A549 (cell line): Measurements from ENCODE around the gene PAIP2B. TPM values are rescaled to one million over a fixed set of nuclear protein-coding genes. Genes with fewer than 3 reads are reported as not detected.

Experiments
- ATAC-seq, 2 experiments: fragments of 200-7000 bp in 1 of 2; fragments of >200 bp in 1 of 2; cut with Nextera tagmentation in 1 of 2; cut with Tn5 transposase in 1 of 2; 3 replicates each; pipeline versions ENCODE4 v1.8.0 to v1.9.1; 2018 to 2020; ENCODE audit warnings: mild to moderate bottlenecking in 1 of 2, moderate library complexity in 1 of 2
- CTCF ChIA-PET: fragments of 300-600 bp; sonication (Branson Sonifier 250); formaldehyde crosslinking; extraction: SDS; loops from one replicate; lab custom pipeline; 2021; ENCODE audit warnings: antibody characterized with exemption, inconsistent platforms; lab: Yijun Ruan, JAX
- POLR2A ChIA-PET: fragments of 350-600 bp; formaldehyde crosslinking; extraction: SDS; loops from one replicate; lab custom pipeline; 2021; ENCODE audit warnings: antibody characterized with exemption, inconsistent platforms; lab: Yijun Ruan, JAX
- DNase-seq, 2 experiments: peaks; one replicate each; pipeline versions ENCODE4 v3.0.0 to v3.0.0-alpha.2; 2011 to 2016; ENCODE audit warnings: low read depth in 1 of 2, low spot score in 1 of 2
- FAIRE-seq: peaks from 2 replicates; lab custom pipeline; 2011; peaks lifted over from hg19 to GRCh38; lab: Jason Lieb, UNC
- H3K27ac ChIP-seq, 2 experiments: fragments of >200 bp; sonication (Bioruptor Twin); formaldehyde crosslinking; 3 replicates each; pipeline ENCODE4 v1.5.1; 2016 to 2017
- H3K4me1 ChIP-seq: fragments of >200 bp; sonication (Bioruptor Twin); formaldehyde crosslinking; 3 replicates; pipeline ENCODE4 v1.6.1; 2016
- H3K4me2 ChIP-seq: fragments of >200 bp; sonication (Bioruptor Twin); formaldehyde crosslinking; 3 replicates; pipeline ENCODE4 v1.6.1; 2016
- H3K4me3 ChIP-seq: fragments of >200 bp; sonication (Bioruptor Twin); formaldehyde crosslinking; 3 replicates; pipeline ENCODE4 v1.5.1; 2016
- H3K9me3 ChIP-seq: fragments of >200 bp; sonication (Bioruptor Twin); formaldehyde crosslinking; 3 replicates; pipeline ENCODE4 v1.6.1; 2016
- BCL3 ChIP-seq: fragments of >200 bp; sonication (Bioruptor Twin); formaldehyde crosslinking; IDR thresholded peaks from 3 replicates; pipeline ENCODE4 v1.6.1; 2016
- CEBPB ChIP-seq, 2 experiments: fragments of >200 bp in 1 of 2; sonication (Bioruptor Twin) in 1 of 2; formaldehyde crosslinking in 1 of 2; IDR thresholded peaks; 2 replicates each; pipeline ENCODE4 v1.6.1; 2012 to 2016
- CHD2 ChIP-seq: fragments of 150-350 bp; IDR thresholded peaks from 2 replicates; pipeline ENCODE4 v1.6.1; 2014; ENCODE audit warnings: low read length; ENCODE audit not compliant: partially characterized antibody
- CTCF ChIP-seq: fragments of >200 bp; sonication (Bioruptor Twin); formaldehyde crosslinking; IDR thresholded peaks from 3 replicates; pipeline ENCODE4 v1.5.1; 2016
- EHF ChIP-seq: fragments of 250-450 bp; sonication (Bioruptor Pico); IDR thresholded peaks from 2 replicates; pipeline ENCODE4 v1.5.0; 2020; ENCODE audit warnings: mild to moderate bottlenecking
- EHMT2 ChIP-seq: fragments of 200-600 bp; sonication (generic); IDR thresholded peaks from 2 replicates; pipeline ENCODE4 v1.6.1; 2016; ENCODE audit warnings: antibody characterized with exemption, low read depth, mild to moderate bottlenecking, moderate library complexity
- ESRRA ChIP-seq: fragments of 150-350 bp; IDR thresholded peaks from 2 replicates; pipeline ENCODE4 v1.6.1; 2014; ENCODE audit warnings: mild to moderate bottlenecking, low read length, borderline replicate concordance
- FOSB ChIP-seq: fragments of 250-450 bp; sonication (Bioruptor Pico); IDR thresholded peaks from 2 replicates; pipeline ENCODE4 v1.5.0; 2020; ENCODE audit warnings: mild to moderate bottlenecking, moderate library complexity
- HDAC2 ChIP-seq: fragments of 200-600 bp; sonication (generic); IDR thresholded peaks from 2 replicates; pipeline ENCODE4 v1.6.1; 2016
- HOXA7 ChIP-seq: fragments of 250-450 bp; sonication (Bioruptor Pico); IDR thresholded peaks from 2 replicates; pipeline ENCODE4 v1.5.0; 2020; ENCODE audit warnings: mild to moderate bottlenecking, moderate library complexity
- HOXB13 ChIP-seq: fragments of 250-450 bp; sonication (Bioruptor Pico); IDR thresholded peaks from 2 replicates; pipeline ENCODE4 v1.5.0; 2020; ENCODE audit warnings: low read depth, mild to moderate bottlenecking, moderate library complexity
- JUN ChIP-seq, 2 experiments: fragments of >200 bp; sonication (Bioruptor Twin); formaldehyde crosslinking; IDR thresholded peaks; 2 replicates in 1 of 2; 3 replicates in 1 of 2; pipeline ENCODE4 v1.6.1; 2016 to 2017
- KDM1A ChIP-seq: fragments of 200-600 bp; sonication (generic); IDR thresholded peaks from 2 replicates; pipeline ENCODE4 v1.6.1; 2016; ENCODE audit warnings: low read depth, mild to moderate bottlenecking
- KDM5A ChIP-seq: fragments of 200-600 bp; sonication (generic); IDR thresholded peaks from 2 replicates; pipeline ENCODE4 v1.6.1; 2016; ENCODE audit warnings: antibody characterized with exemption, mild to moderate bottlenecking
- MAFK ChIP-seq: fragments of 450-650 bp; IDR thresholded peaks from 2 replicates; pipeline ENCODE4 v1.6.1; 2014; ENCODE audit not compliant: partially characterized antibody
- MYC ChIP-seq: IDR thresholded peaks from 2 replicates; pipeline ENCODE4 v1.6.1; 2012; ENCODE audit warnings: mild to moderate bottlenecking, inconsistent platforms, low read length, improper control_type of control experiment, borderline replicate concordance
- NR3C1 ChIP-seq: fragments of >200 bp; sonication (Bioruptor Twin); formaldehyde crosslinking; IDR thresholded peaks from 3 replicates; pipeline ENCODE4 v1.6.1; 2017
- RAD21 ChIP-seq, 2 experiments: fragments of >200 bp in 1 of 2; sonication (Bioruptor Twin) in 1 of 2; formaldehyde crosslinking in 1 of 2; IDR thresholded peaks in 1 of 2; conservative IDR thresholded peaks in 1 of 2; 2 replicates in 1 of 2; 3 replicates in 1 of 2; pipeline ENCODE4 v1.6.1; 2012 to 2018; ENCODE audit warnings: inconsistent platforms in 1 of 2
- SMC3 ChIP-seq: fragments of >200 bp; sonication (Bioruptor Twin); formaldehyde crosslinking; IDR thresholded peaks from 3 replicates; pipeline ENCODE4 v1.6.1; 2018; ENCODE audit warnings: inconsistent platforms
- TP53 ChIP-seq: fragments of 250-450 bp; sonication (Bioruptor Pico); IDR thresholded peaks from 2 replicates; pipeline ENCODE4 v1.5.0; 2021; ENCODE audit warnings: mild to moderate bottlenecking, moderate library complexity
- ZC3H11A ChIP-seq: fragments of 450-650 bp; IDR thresholded peaks from 2 replicates; pipeline ENCODE4 v1.6.1; 2014; ENCODE audit warnings: antibody characterized with exemption, mild to moderate bottlenecking
- WGBS: methylation state at CpG from one replicate; pipeline ENCODE4 v1.1.6; 2017; ENCODE audit errors: missing lambda C conversion rate; 5-methylcytosine and 5-hydroxymethylcytosine counted together
- polyA plus RNA-seq, 4 experiments: library from polyadenylated mRNA; depleted of rRNA in 3 of 4; stranded (reverse); fragments of >200 nt; fragmentation: RNase III in 1 of 4; extraction: RNeasy Plus Mini Kit Qiagen cat#74134 plus additional on column Dnase treatment in 1 of 4; gene quantifications; 2 replicates in 3 of 4; 3 replicates in 1 of 4; pipeline ENCODE4 v1.2.3, GENCODE V29; 2011 to 2017

Gene PAIP2B
- polyA plus RNA-seq, 2 of the 4 experiments (the other 2 are of a cell fraction) = 0.70 to 0.84 TPM

- ChIA-PET POLR2A (interaction anchor here (1.2 kb wide), 1 partner anchor 24 kb away, joined by 3 read pairs; the partner anchor contains the start of genes MCEE and MPHOSPH10), CTCF (interaction anchor here (0.8 to 2.5 kb wide), 7 partner anchors 36 to 356 kb away, joined by 3 to 8 read pairs (median 4); no protein-coding TSS in a partner anchor)
- ATAC-seq (no peak), DNase-seq (no peak), FAIRE-seq (no peak)
- peaks cover 7% of the 10 kb centered on the region; the same call in 2 of the 3 replicates for H3K4me1 ChIP-seq
- WGBS = 60% methylated on average over 8 of the region's 8 CpGs
- no peaks in the 10 kb centered on the region for H3K9me3 ChIP-seq
- no peak overlapping the region for H3K27ac ChIP-seq
- no peak overlapping the region for H3K4me2 ChIP-seq
- no peak for TF ChIP-seq JUN (IDR thresholded peaks at IDR 0.05)
- H3K4me3 ChIP-seq = no peak overlapping the region
These were observed 72.6 kb downstream of the PAIP2B start for GRCh38 chr2:71154279-71154678.

GRCh38 chr2:71153585-71154224 lies 73.2 kb downstream of the PAIP2B start:
- Histone ChIP-seq H3K27ac (no peak overlapping the region), H3K4me1 (peaks cover 7% of the 10 kb centered on the region; the same call in 2 of the 3 replicates), H3K9me3 (no peaks in the 10 kb centered on the region), H3K4me3 (no peak overlapping the region), H3K4me2 (no peak overlapping the region)
- DNase-seq = no peak
- TF ChIP-seq HDAC2 (no peak), CEBPB (IDR thresholded peaks at IDR 0.05) (no peak), HOXB13 (CRISPR knock-in tag) (no peak), HOXA7 (CRISPR knock-in tag) (no peak), CTCF (no peak), TP53 (CRISPR knock-in tag) (no peak), FOSB (CRISPR knock-in tag) (no peak), EHMT2 (no peak), MYC (no peak), ESRRA (no peak), KDM5A (no peak), MAFK (no peak), NR3C1 (no peak), EHF (CRISPR knock-in tag) (no peak), ZC3H11A (no peak), CHD2 (no peak), KDM1A (no peak), SMC3 (no peak), RAD21 (conservative IDR thresholded peaks at IDR 0.05 in 1 of 2, IDR thresholded peaks at IDR 0.05 in 1 of 2) (no peak), BCL3 (no peak)
- POLR2A ChIA-PET = interaction anchor here (1.2 kb wide), 1 partner anchor 23 kb away, joined by 3 read pairs; the partner anchor contains the start of genes MCEE and MPHOSPH10
- CTCF ChIA-PET = interaction anchor here (1.2 to 2.5 kb wide), 4 partner anchors 37 to 152 kb away, joined by 3 to 8 read pairs (median 6); no protein-coding TSS in a partner anchor
- no peak for FAIRE-seq
- ATAC-seq = no peak
- WGBS = 66% methylated on average over 10 of the region's 11 CpGs

GRCh38 chr2:71151620-71152019 lies 75.3 kb downstream of the PAIP2B start:
- ChIA-PET POLR2A (interaction anchor here (1.2 kb wide), 1 partner anchor 83 kb away, joined by 3 read pairs; the partner anchor contains the start of gene NAGK), CTCF (interaction anchor here (0.8 to 1.1 kb wide), 3 partner anchors 17 to 311 kb away, joined by 3 read pairs; no protein-coding TSS in a partner anchor)
- Histone ChIP-seq H3K9me3 (no peaks in the 10 kb centered on the region), H3K4me2 (no peak overlapping the region), H3K27ac (no peak overlapping the region), H3K4me3 (no peak overlapping the region), H3K4me1 (no peaks in the 10 kb centered on the region)
- TF ChIP-seq MAFK = no peak
- FAIRE-seq (no peak), ATAC-seq (peak; percentile 60 to 73; a peak in 4 of 6 replicates), DNase-seq (no peak)
- 100% methylated on average over 1 of the region's 1 CpG for WGBS
